ENCODE data around the gene CLCN6.

DNA sequence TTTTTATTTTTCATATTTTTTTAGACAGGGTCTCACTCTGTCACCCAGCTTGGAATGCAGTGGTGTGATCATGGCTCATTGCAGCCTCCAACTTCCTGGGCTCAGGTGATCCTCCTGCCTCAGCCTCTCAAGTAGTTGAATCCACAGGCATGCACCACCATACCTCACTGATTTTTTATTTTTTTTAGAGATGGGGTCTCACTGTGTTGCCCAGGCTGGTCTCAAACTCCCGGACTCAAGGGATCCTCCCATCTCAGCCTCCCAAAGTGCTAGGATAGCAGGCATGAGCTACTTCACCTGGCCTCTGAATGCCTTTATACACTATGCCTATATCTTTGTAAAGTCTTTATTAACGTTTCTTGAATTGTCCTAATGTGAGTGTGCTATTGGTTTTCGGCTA lies 63.1 kb downstream of the CLCN6 start:
- TF ChIP-seq JUN (IDR thresholded peaks at IDR 0.05): no peak
- TF ChIP-seq, protein P1, sequence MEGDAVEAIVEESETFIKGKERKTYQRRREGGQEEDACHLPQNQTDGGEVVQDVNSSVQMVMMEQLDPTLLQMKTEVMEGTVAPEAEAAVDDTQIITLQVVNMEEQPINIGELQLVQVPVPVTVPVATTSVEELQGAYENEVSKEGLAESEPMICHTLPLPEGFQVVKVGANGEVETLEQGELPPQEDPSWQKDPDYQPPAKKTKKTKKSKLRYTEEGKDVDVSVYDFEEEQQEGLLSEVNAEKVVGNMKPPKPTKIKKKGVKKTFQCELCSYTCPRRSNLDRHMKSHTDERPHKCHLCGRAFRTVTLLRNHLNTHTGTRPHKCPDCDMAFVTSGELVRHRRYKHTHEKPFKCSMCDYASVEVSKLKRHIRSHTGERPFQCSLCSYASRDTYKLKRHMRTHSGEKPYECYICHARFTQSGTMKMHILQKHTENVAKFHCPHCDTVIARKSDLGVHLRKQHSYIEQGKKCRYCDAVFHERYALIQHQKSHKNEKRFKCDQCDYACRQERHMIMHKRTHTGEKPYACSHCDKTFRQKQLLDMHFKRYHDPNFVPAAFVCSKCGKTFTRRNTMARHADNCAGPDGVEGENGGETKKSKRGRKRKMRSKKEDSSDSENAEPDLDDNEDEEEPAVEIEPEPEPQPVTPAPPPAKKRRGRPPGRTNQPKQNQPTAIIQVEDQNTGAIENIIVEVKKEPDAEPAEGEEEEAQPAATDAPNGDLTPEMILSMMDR (IDR thresholded peaks at IDR 0.05): no peak
- no peak for TF ChIP-seq MAZ (IDR thresholded peaks at IDR 0.05; ENCODE audit: borderline replicate concordance, low read depth, low read length)
- TF ChIP-seq, protein P2, sequence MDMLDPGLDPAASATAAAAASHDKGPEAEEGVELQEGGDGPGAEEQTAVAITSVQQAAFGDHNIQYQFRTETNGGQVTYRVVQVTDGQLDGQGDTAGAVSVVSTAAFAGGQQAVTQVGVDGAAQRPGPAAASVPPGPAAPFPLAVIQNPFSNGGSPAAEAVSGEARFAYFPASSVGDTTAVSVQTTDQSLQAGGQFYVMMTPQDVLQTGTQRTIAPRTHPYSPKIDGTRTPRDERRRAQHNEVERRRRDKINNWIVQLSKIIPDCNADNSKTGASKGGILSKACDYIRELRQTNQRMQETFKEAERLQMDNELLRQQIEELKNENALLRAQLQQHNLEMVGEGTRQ (IDR thresholded peaks at IDR 0.05): no peak
- no peak for TF ChIP-seq POLR2A (IDR thresholded peaks at IDR 0.05; ENCODE audit: low read length)
- no peak for TF ChIP-seq ZFP36 (IDR thresholded peaks at IDR 0.05; ENCODE audit: borderline replicate concordance, partially characterized antibody)
- TF ChIP-seq HDAC2 (IDR thresholded peaks at IDR 0.05): no peak

Measured in A549 (cell line).